K562 (cell line): ENCODE results near the gene SPEM1. TPM values are rescaled to one million over a fixed set of nuclear protein-coding genes. Genes with fewer than 3 reads are reported as not detected.

Experiments used
- ATAC-seq: fragments of 200-7000 bp; cut with Tn5 transposase; 3 replicates; pipeline ENCODE4 v1.9.1; 2020; ENCODE audit warnings: moderate library complexity
- BruUV-seq: library from RNA; stranded (reverse); fragments of 400-500 nt; replicated peaks from 2 replicates; lab custom pipeline; 2021; lab: Mats Ljungman, UMichigan
- CTCF ChIA-PET: fragments of 300-600 bp; formaldehyde crosslinking; extraction: SDS; loops from one replicate; lab custom pipeline; 2021; ENCODE audit warnings: low intra/inter-chr PET ratio; lab: Yijun Ruan, JAX
- POLR2A ChIA-PET: fragments of 300-600, 350-650 bp; sonication (Branson Sonifier 250); formaldehyde crosslinking; extraction: SDS; loops from one replicate; lab custom pipeline; 2021; ENCODE audit warnings: antibody characterized with exemption, inconsistent platforms; lab: Yijun Ruan, JAX
- DNase-seq, 4 experiments: peaks; one replicate each; pipeline versions ENCODE4 v3.0.0 to v3.0.0-alpha.2; 2011 to 2018; ENCODE audit warnings: low spot score in 3 of 4, mixed read lengths in 3 of 4; ENCODE audit errors: extremely low read depth in 1 of 4
- FAIRE-seq: peaks from 2 replicates; lab custom pipeline; 2011; peaks lifted over from hg19 to GRCh38; lab: Jason Lieb, UNC
- H2AFZ ChIP-seq: 2 replicates; pipeline ENCODE4 v1.6.0; 2011; ENCODE audit warnings: low read depth, low read length, control low read depth, inconsistent platforms
- H3K27ac ChIP-seq: fragments of 200-600 bp; 3 replicates; pipeline ENCODE4 v1.8.0; 2011; ENCODE audit warnings: low read depth, mild to moderate bottlenecking, control low read depth, inconsistent platforms, low read length, moderate library complexity, mixed read lengths; ENCODE audit errors: extremely low read depth
- H3K27me3 ChIP-seq, 2 experiments: fragments of 300-600 bp in 1 of 2; 2 replicates in 1 of 2; 3 replicates in 1 of 2; pipeline versions ENCODE4 v1.6.0 to v1.8.0; 2011; ENCODE audit warnings: inconsistent platforms in 2 of 2, low read length in 2 of 2, mild to moderate bottlenecking in 1 of 2, mixed read lengths in 1 of 2, moderate library complexity in 1 of 2; ENCODE audit not compliant: control insufficient read depth in 2 of 2, insufficient read depth in 2 of 2
- H3K36me3 ChIP-seq: fragments of 300-600 bp; 3 replicates; pipeline ENCODE4 v1.8.0; 2011; ENCODE audit warnings: mild to moderate bottlenecking, low read length, inconsistent platforms; ENCODE audit not compliant: control insufficient read depth, insufficient read depth
- H3K4me1 ChIP-seq, 2 experiments: fragments of 200-600 bp in 1 of 2; replicated peaks in 1 of 2; 2 replicates in 1 of 2; 3 replicates in 1 of 2; pipeline versions ENCODE4 v1.5.1 to v1.8.0; 2011; ENCODE audit warnings: inconsistent platforms in 2 of 2, low read length in 2 of 2, mild to moderate bottlenecking in 1 of 2, mixed read lengths in 1 of 2, moderate library complexity in 1 of 2; ENCODE audit not compliant: control insufficient read depth in 2 of 2, insufficient read depth in 2 of 2
- H3K4me2 ChIP-seq: 2 replicates; pipeline ENCODE4 v1.6.1; 2011; ENCODE audit warnings: low read length, control low read depth, inconsistent platforms, mixed read lengths; ENCODE audit not compliant: insufficient read depth
- H3K4me3 ChIP-seq: fragments of 200-600 bp; sonication (generic), shearing (Covaris generic); 2 replicates; pipeline ENCODE4 v1.5.1; 2016; ENCODE audit warnings: control low read depth, inconsistent platforms
- H3K79me2 ChIP-seq: fragments of 200-600 bp; 3 replicates; pipeline ENCODE4 v1.8.0; 2011; ENCODE audit warnings: low read length, inconsistent platforms; ENCODE audit not compliant: control insufficient read depth, insufficient read depth
- H3K9ac ChIP-seq, 2 experiments: 2 replicates each; pipeline versions ENCODE4 v1.6.0 to v1.6.1; 2011; ENCODE audit warnings: low read depth in 2 of 2, low read length in 2 of 2, control low read depth in 1 of 2, inconsistent platforms in 1 of 2, mild to moderate bottlenecking in 1 of 2, mixed read lengths in 1 of 2; ENCODE audit not compliant: insufficient read depth in 1 of 2
- H3K9me1 ChIP-seq: one replicate; pipeline ENCODE4 v1.6.0; 2011; ENCODE audit warnings: inconsistent platforms, mild to moderate bottlenecking, low read length, moderate library complexity; ENCODE audit not compliant: control insufficient read depth, insufficient read depth
- H3K9me3 ChIP-seq: replicated peaks from 2 replicates; pipeline ENCODE4 v1.5.1; 2011; ENCODE audit warnings: low read depth, low read length, inconsistent platforms; ENCODE audit not compliant: control insufficient read depth, insufficient read depth
- H4K20me1 ChIP-seq: replicated peaks from 2 replicates; pipeline ENCODE4 v1.6.1; 2011; ENCODE audit warnings: low read length, inconsistent platforms, mixed read lengths; ENCODE audit not compliant: control insufficient read depth, insufficient read depth
- DEAF1 ChIP-seq: fragments of 450-650 bp; formaldehyde crosslinking; IDR thresholded peaks from 2 replicates; pipeline ENCODE4 v1.4.0; 2020; ENCODE audit warnings: mild to moderate bottlenecking, moderate library complexity
- NR4A1 ChIP-seq, 2 experiments: fragments of 250-450 bp in 1 of 2; fragments of 450-650 bp in 1 of 2; sonication (Bioruptor Pico) in 1 of 2; IDR thresholded peaks; 2 replicates each; pipeline versions ENCODE4 v1.4.0 to v1.6.1; 2016 to 2020; ENCODE audit warnings: mild to moderate bottlenecking in 2 of 2, missing compliant biosample characterization in 1 of 2, missing genetic modification characterization in 1 of 2, moderate library complexity in 1 of 2
- RBM14 ChIP-seq: fragments of 200-400 bp; formaldehyde crosslinking; IDR thresholded peaks from 2 replicates; pipeline ENCODE4 v1.6.1; 2018; ENCODE audit warnings: low read depth, mild to moderate bottlenecking, low read length, moderate library complexity, borderline replicate concordance; ENCODE audit not compliant: insufficient read depth
- SRSF1 ChIP-seq: fragments of 200-400 bp; formaldehyde crosslinking; IDR thresholded peaks from 2 replicates; pipeline ENCODE4 v1.6.1; 2017; ENCODE audit warnings: mild to moderate bottlenecking, low read depth, low read length, moderate library complexity
- ZBTB8A ChIP-seq: fragments of 450-650 bp; IDR thresholded peaks from 2 replicates; pipeline ENCODE4 v1.6.1; 2018; ENCODE audit warnings: mild to moderate bottlenecking, moderate library complexity; ENCODE audit not compliant: partially characterized antibody
- ZC3H8 ChIP-seq: fragments of 450-650 bp; IDR thresholded peaks from 2 replicates; pipeline ENCODE4 v1.6.1; 2017
- WGBS: fragments of 100-300 bp; shearing (Covaris generic); methylation state at CpG from one replicate; pipeline ENCODE4 v1.1.6; 2016; ENCODE audit warnings: low coverage, mixed read lengths; ENCODE audit not compliant: insufficient coverage; ENCODE audit errors: missing lambda C conversion rate; 5-methylcytosine and 5-hydroxymethylcytosine counted together
- in situ Hi-C: fragments of 300-500 bp; cut with MboI; formaldehyde crosslinking; loops from 4 replicates; pipeline ENCODE4 v1.15.0; 2018; ENCODE audit warnings: inconsistent platforms, mixed read lengths
- intact Hi-C: fragments of 100-400 bp; cut with micrococcal nuclease; formaldehyde crosslinking; loops from 2 replicates; pipeline ENCODE4 v1.14.2; 2022
- polyA plus RNA-seq, 8 experiments: library from polyadenylated mRNA; depleted of rRNA in 4 of 8; stranded (reverse) in 5 of 8; unstranded in 3 of 8; fragments of >200 nt; fragmentation: Nextera tagmentation in 2 of 8; fragmentation: Illumina TruSeq in 1 of 8; extraction: Ambion mirVana in 2 of 8; extraction: Trizol in 1 of 8; gene quantifications; 2 replicates each; pipeline versions ENCODE4 v1.2.1 to v1.2.3, GENCODE V29; 2011 to 2014; ENCODE audit warnings: inconsistent platforms in 1 of 8, missing spikeins in 1 of 8
- total RNA-seq, 7 experiments: library from RNA; depleted of rRNA in 6 of 7; stranded (reverse); fragments of >200 nt in 6 of 7; fragmentation: Illumina TruSeq in 2 of 7; extraction: Trizol in 2 of 7; gene quantifications; 2 replicates each; pipeline versions ENCODE4 v1.2.1 to v1.2.3, GENCODE V29; 2011 to 2021; ENCODE audit warnings: low replicate concordance in 1 of 7
- TF ChIP-seq, protein P1 (sequence below): fragments of 250-450 bp; sonication (Bioruptor Pico); IDR thresholded peaks from 2 replicates; pipeline ENCODE4 v1.5.0; 2020; ENCODE audit warnings: mild to moderate bottlenecking

Gene SPEM1
- total and polyA plus RNA-seq, 9 of the 15 experiments (the other 6 are each of a cell fraction or from before 2014, with no cell fraction given) = not detected

DNA sequence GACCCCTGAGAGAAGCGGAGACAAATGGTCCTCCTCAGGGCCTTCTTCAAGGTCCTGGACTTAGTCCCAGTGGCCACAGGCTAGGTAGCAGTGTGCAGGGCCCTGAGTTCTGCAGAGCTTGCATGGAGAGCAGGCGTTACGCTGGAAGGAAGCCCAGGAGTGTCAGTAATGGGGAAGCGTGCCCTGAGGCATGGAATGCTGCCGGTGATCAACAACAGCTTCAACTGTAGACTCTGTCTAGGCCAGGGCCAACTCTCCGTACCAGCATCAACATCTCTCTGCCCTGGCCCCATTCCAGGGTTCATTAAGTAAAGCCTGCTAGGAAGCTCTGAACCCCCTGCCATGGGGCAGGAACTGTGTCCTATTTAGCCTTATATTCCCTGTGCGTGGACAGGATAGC, 39.8 kb upstream of the SPEM1 start:
- Histone ChIP-seq H4K20me1 (no peaks in the 10 kb centered on the region), H3K27ac (no peak overlapping the region), H3K36me3 (no peaks in the 10 kb centered on the region), H3K4me1 (peaks cover 8 to 18% of the 10 kb centered on the region in 2 experiments; a peak in 4 of 5 replicates), H3K4me3 (peak overlapping the region; percentile 52), H3K9ac (peak overlapping the region; percentile 60 to 90; a peak in 2 of 4 replicates), H3K4me2 (peak overlapping the region; percentile 68), H3K27me3 (no peaks in the 10 kb centered on the region), H3K9me1 (no peaks in the 10 kb centered on the region), H3K9me3 (peaks cover 2% of the 10 kb centered on the region; the same call in 1 of the 2 replicates), H3K79me2 (no peaks in the 10 kb centered on the region; the same call in 2 of the 3 replicates), H2AFZ (peak overlapping the region; percentile 93)
- CTCF ChIA-PET = no interaction called here
- 62% methylated on average over 6 of the region's 7 CpGs for WGBS
- in situ Hi-C loops (no loop called here), intact Hi-C loops (no loop called here)
- DNase-seq (no peak), ATAC-seq (peak; percentile 15; the same call in 2 of the 3 replicates), FAIRE-seq (no peak)
- BruUV-seq = no TSS peak
- TF ChIP-seq SRSF1 = no peak
- TF ChIP-seq ZBTB8A = no peak
- TF ChIP-seq RBM14 = no peak
- no peak for TF ChIP-seq DEAF1 (CRISPR knock-in tag)
- TF ChIP-seq, protein P1, sequence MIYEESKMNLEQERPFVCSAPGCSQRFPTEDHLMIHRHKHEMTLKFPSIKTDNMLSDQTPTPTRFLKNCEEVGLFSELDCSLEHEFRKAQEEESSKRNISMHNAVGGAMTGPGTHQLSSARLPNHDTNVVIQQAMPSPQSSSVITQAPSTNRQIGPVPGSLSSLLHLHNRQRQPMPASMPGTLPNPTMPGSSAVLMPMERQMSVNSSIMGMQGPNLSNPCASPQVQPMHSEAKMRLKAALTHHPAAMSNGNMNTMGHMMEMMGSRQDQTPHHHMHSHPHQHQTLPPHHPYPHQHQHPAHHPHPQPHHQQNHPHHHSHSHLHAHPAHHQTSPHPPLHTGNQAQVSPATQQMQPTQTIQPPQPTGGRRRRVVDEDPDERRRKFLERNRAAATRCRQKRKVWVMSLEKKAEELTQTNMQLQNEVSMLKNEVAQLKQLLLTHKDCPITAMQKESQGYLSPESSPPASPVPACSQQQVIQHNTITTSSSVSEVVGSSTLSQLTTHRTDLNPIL (CRISPR knock-in tag) = no peak
- no peak for TF ChIP-seq ZC3H8
- no peak for TF ChIP-seq NR4A1 (CRISPR knock-in tag; IDR thresholded peaks at IDR 0.05)
- TF ChIP-seq NR4A1 (tag; IDR thresholded peaks at IDR 0.05) = no peak
- POLR2A ChIA-PET = interaction anchor here (0.5 to 0.9 kb wide), 5 partner anchors 12 to 105 kb away, joined by 3 to 4 read pairs (median 3); no protein-coding TSS in a partner anchor
